Coronary artery (tissue), 2 donors: Measurements from ENCODE around the gene KDM3B.

Experiments
- DNase-seq: peaks from one replicate; pipeline ENCODE4 v3.0.0-alpha.2; 2017; ENCODE audit warnings: low spot score
- H3K27ac ChIP-seq, 2 donors: fragments of 200-600 bp; sonication (generic); one replicate each; pipeline ENCODE4 v1.5.1; 2016 to 2019
- H3K4me3 ChIP-seq: fragments of 200-600 bp; sonication (generic); 2 replicates; pipeline ENCODE4 v1.5.1; 2016; ENCODE audit warnings: mild to moderate bottlenecking, moderate library complexity
- CTCF ChIP-seq: fragments of 200-600 bp; sonication (generic); IDR thresholded peaks from one replicate; pipeline ENCODE4 v1.5.1; 2019; ENCODE audit warnings: antibody characterized with exemption

The KDM3B gene

GRCh38 chr5:138444774-138445546 is 92.5 kb downstream of the KDM3B start:
- DNase-seq: no peak
- Histone ChIP-seq H3K27ac (no peak overlapping the region), H3K4me3 (no peak overlapping the region)
- no peak for TF ChIP-seq CTCF

- Histone ChIP-seq H3K4me3 (no peak overlapping the region), H3K27ac (no peak overlapping the region)
- TF ChIP-seq CTCF: no peak
- no peak for DNase-seq
These were observed 93.2 kb downstream of the KDM3B start for GRCh38 chr5:138445547-138446271.

- no peak for TF ChIP-seq CTCF
- H3K27ac ChIP-seq: no peak overlapping the region
These were observed 95.6 kb downstream of the KDM3B start for GRCh38 chr5:138448070-138448469.

GRCh38 chr5:138448481-138449398 is 96.3 kb downstream of the KDM3B start:
- no peak overlapping the region for H3K4me3 ChIP-seq
- no peak for DNase-seq
- TF ChIP-seq CTCF: no peak
- no peak overlapping the region for H3K27ac ChIP-seq

More at GRCh38 chr5:138448070-138448469, 95.6 kb downstream of the KDM3B start:
- no peak overlapping the region for H3K4me3 ChIP-seq
- DNase-seq: no peak

- peak; percentile 92 for TF ChIP-seq CTCF
- Histone ChIP-seq H3K27ac (no peak overlapping the region), H3K4me3 (no peak overlapping the region)
- DNase-seq: peak; percentile 91
These were observed 97.2 kb downstream of the KDM3B start for GRCh38 chr5:138449501-138450239.

GRCh38 chr5:138450971-138451370 is 98.5 kb downstream of the KDM3B start:
- no peak for DNase-seq
- H3K27ac ChIP-seq: no peak overlapping the region
- no peak overlapping the region for H3K4me3 ChIP-seq
- TF ChIP-seq CTCF: no peak
